GM19468 (cell line): ENCODE measurements around the gene FAM72A.
"Not testable (repeated sequence)": the region's sequence is repeated elsewhere in the genome, so short reads cannot be mapped to it uniquely, and the experiment has no call there.

Experiments used
- ATAC-seq: cut with Tn5 transposase; IDR thresholded peaks from one replicate; pipeline ENCODE4 v1.9.1; 2021; ENCODE audit warnings: mild to moderate bottlenecking, moderate library complexity, moderate number of reproducible peaks; ENCODE audit not compliant: unreplicated experiment; ENCODE audit errors: extremely low read depth

Gene FAM72A

DNA sequence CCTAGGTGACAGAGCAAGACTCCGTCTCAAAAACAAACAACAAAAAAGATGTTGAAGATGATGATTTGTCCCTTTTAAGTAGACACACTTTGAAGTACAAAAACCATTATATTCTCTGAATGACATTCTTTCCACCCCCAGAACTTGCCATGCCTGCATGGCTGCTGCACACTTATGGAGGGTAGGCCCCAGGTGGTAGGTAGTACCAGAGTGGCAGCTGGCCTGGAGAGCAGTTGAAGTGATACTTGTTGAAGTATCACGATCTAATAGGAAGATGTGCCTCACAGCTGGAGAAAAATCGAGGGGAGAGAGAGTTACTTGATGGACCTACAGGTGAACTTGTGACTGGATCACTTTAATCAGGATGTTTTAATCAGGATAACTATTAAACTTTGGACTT is 15.6 kb upstream of the FAM72A start:
- not testable (repeated sequence) for ATAC-seq

DNA sequence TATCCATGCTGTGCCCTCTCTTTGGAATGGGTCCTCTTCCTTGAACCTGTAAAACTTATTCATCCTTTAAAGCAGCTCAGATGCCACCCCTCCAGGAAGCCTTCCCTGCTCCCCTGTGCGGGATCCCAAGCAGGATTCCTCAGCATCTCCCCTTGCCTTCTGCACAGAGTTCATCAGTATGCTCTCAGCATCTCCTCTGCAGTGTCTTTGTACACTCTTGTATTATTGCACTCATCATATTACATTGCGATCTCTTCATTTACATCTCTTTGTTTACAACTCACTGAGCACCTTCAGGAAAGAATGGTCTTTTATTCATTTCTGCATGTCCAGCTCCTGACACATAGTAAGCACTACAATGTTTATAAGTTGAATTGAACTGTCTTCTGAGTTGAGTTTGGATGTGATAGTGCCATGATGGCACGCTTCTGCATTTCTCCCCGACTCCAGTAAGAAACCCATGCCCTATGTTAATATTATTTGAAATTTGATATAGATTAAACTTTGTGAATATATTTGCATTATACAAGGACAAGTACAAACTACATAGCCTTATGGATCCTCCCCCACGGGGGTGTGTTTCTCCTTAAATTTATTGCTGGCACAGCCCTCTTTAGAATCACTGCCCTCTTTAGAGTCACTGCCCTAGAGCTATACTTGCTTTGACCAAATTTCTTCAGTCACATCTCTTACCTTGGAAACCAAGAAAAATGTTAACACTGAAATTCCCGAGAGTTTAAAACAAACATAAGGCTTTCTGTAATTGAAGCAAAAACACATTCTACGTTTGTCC is 13.2 kb upstream of the FAM72A start:
- not testable (repeated sequence) for ATAC-seq

DNA sequence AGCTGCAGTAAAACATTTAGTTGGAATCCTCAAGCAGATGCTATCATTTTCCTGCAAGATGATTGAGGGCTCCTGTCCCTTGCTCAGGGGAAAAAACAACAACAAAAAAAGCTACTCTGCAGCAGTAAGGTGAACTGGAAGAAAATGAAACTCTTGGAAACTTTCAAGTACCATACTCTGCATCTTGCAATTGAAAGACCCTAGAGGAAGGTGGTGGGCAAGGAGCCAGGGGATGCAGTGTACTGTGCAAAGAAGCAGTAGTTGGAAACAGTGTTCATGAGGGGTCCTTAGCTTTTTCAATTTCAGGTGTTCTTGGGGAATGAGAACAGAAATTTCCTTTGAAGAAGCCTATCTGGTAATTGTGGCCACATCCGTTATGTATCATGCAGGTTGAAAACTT is 8.2 kb upstream of the FAM72A start:
- ATAC-seq = not testable (repeated sequence)

DNA sequence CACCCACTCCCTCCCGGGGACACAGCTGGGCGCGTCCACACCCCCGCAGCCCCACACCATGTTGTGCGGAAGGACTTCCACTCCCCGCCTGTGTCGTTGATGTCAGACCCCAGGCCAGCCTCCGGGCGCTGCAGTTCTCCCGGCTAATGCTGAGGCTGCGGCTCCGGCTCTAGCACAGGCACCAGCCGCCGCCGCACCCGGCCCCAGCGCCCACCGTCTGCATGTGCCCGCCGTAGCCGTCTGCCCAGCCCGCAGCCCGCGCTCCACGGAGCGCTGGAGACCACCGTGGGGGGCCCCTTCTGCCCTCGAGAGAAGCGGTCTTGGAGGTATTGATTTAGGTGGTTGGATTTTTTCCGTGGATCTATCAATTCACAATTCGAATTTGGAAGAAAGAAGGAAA is 2.9 kb upstream of the FAM72A start:
- not testable (repeated sequence) for ATAC-seq

DNA sequence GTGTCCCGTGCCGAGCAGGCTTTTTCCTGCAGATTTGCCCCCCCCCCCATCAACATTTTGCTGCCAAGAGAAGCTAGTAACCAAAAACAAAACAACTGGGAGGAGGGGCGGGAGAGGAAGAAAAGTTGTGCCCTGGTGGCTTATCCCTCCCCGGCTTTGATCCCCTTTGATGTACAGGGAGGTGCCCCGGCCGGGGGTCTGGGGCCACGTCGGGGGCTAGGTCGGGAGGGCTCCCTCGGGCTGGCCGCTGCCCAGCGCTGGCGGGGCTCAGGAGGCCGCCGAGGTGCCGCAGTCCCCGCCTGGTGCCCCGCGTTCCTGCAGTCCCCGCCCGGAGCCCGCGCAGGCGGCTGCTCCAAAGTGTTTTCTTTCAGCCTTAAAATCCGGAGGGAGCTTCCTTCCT is 2.2 kb upstream of the FAM72A start:
- not testable (repeated sequence) for ATAC-seq

DNA sequence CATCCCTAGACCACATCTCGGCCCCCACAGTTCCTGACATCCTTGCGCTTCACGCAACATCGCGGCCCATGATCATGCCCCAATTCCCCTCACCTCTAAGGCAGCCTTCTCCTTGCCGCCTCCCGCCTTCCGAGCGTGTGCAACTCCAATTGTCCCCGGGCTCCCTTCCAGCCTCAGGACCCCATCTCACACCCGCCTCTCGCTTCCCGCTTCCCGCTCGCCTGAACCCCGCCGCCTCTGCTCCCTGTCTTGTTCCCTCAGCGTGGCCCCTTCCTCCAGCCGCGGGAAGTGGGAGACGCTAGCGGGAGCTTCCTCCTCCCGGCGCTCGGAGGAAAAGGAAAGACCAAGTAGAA is 1.5 kb upstream of the FAM72A start:
- ATAC-seq = not testable (repeated sequence)

DNA sequence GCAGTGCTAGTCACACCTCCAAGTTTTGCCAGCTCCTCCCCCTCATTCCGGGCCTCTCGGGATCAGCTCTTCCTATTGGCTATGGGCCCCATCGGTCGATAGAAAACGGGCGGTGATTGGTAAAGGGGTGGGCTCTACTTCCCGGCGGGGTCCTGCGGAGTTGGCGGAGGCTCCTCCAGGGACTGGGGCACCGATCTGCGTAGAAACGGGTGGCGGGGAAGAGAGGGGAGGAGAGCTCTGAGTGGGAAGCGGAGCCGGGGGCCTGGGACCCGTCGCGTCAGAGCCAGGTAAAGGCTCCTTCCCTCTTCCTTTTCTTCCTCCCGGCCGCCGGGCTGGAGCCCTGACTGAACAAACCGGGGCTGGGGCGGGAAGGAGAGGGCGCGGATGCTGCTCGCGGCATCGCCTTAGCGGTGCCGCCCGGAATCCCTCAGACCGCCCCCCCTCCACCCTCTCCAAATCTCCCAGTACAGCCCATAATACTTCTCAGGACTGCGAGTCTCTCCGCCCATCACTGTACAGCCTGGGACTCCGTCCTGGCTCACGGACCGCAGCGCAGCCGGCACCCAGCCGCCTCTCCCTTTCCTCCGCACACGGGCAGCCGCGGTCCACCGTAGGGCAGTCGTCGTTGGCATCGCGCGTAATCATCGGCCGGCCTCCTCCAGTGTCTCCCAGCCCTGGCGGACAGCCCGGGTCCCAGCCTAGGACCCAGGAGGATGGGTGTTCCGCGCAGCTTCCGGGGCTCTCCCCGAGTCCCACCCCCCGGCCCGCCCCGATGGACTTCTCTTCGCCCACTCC is 922 bp upstream of the FAM72A start, which contains the start of gene SRGAP2:
SRGAP2 (plus strand) TSS at position 178 of the 795 bp plus-strand sequence. CDS start 2,430 bp downstream, outside the sequence.
- ATAC-seq = not testable (repeated sequence)

DNA sequence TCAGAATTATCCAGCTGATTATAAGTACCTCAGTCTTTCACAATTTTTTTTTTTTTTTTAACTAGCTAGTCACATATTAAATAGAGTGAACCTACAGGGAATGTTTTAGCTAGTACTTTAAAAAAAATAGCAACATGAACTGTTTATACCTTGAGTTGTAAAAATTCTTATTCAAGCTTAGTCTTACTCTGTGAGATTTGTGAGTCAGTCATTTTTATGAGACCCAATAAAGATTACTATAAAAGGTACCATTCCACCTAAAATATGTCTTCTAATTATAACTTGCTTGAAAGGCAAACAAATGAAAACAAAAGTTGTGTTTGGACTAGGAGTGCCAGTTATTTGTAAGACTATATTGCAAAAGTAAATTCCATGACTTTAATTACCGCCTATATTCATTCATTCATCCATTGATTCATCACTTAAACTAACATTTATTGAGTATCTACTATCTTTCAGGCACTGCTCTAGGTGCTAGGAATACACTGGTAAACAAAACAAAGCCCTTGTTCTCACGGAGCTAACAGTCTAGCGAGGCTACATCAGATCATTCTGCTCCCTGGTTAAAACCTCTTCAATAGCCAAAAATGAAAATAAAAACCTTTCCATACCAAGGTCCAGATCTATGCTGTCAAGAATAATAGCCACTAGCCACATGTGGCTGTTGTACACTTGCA is 5.8 kb downstream of the FAM72A start:
- not testable (repeated sequence) for ATAC-seq

DNA sequence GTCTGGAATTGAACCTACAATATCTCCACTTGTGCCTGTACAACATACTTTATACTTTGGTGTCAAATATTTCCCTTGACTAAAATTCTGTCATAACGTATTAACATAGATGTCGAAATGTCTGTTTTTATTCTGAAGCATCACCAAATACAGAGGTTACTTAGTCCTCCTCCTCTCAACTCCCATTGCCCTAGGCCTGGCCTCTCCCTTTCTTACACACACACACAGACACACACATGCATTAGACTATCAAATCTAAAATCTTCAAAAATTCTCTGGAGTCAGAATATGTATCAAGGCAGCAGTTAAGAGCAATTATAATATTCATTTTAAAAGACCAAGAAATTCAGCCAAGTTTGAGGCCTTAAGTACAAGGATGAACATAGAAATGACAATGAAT is 7.5 kb downstream of the FAM72A start:
- not testable (repeated sequence) for ATAC-seq

DNA sequence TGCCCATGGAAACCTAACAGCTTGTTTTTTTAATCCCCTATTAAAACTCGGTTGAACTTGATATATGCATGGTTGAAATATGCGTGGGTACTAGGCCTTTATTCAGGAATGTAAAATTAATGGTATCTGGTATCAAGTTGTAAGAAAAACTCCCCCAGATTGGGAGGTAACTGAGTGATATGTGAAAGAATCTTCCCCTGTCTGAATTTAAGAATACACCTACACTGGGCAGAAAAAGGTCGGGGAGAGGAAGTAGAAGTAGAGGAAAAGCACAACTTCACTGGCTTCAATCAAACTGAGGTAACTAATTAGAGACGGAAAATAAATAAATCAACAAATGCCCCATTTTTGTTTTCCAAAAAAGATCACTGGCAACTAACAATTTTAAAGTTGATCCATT is 15.8 kb downstream of the FAM72A start:
- ATAC-seq = not testable (repeated sequence)

DNA sequence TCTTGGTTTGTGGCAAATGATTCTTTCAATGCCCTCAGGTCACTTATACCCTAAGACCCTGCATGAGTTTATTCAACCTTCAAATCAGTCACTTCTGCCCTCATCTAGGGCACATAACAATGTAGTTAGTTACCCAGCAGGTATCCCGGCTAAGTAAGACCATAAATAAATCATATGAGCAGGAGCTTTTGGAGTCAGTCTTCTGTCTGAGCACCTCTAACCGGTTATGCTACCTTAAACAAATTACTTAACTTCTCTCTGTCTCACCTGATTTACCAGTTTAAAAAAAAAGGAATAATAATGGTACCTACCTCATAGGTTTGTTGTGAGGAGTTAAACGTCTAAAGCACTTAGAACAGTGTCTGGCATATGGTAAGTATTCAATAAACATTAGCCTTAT is 16.9 kb downstream of the FAM72A start:
- not testable (repeated sequence) for ATAC-seq

DNA sequence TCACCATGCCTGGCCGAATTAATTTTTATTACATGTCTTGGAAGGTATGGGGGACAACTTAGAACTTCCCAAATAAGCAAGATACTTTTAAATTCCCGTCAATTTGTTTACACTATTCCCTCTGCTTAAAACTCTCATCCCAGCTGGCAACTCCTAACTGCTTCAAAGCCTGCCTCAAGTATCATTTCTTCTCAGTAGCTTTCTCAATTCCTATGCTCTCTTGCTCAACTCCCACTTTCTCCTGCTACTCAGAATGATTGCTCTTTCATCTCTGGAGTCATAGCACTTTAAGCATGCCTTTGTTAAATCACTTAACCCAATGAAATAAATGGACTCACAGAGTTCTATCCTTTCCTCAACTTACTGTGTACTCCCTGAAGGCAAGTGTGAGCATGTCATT is 18.9 kb downstream of the FAM72A start:
- not testable (repeated sequence) for ATAC-seq

DNA sequence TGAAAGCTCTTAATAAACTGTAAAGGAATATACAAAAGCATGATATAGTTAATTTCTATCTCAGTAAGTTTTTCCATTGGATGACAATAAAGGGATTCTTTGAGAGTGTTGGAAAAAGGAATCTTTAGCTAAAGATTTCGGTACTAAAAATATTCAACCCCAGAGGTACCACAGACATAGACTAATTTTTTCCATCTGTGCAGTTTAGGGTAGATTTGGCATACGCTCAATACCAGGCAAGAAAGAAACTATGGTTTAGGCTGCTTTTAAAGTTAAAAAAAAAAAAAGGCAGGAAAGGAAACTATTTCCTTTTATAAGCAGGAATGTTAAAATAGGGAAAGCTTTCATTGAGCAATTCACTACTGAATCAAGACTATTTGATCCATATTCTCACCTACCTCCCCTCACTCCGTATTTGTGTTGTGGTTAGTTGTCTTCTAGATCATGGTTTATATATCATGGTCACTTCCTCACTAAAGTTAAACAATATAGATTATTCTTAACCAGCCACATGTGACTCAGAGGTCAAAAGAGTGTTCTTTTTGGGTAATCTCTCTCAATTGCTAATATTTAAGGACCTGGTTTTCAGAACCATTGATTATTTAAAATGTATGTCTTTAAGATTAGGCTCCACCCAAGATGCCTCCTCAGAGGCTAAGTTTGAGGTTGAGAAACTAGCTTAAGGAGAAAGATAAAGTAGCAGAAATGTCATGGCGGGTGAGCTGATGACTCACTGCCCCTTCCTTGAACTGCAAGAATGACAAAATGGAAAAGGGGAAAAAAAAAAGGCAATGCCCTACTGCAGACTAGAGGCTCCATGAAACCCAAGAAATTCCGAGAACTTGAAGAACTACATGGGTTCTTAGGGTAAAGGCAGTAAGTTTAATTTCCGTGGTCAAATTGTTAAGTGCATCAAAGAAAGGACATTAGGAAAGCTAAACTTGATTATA is 20.0 kb downstream of the FAM72A start:
- not testable (repeated sequence) for ATAC-seq

DNA sequence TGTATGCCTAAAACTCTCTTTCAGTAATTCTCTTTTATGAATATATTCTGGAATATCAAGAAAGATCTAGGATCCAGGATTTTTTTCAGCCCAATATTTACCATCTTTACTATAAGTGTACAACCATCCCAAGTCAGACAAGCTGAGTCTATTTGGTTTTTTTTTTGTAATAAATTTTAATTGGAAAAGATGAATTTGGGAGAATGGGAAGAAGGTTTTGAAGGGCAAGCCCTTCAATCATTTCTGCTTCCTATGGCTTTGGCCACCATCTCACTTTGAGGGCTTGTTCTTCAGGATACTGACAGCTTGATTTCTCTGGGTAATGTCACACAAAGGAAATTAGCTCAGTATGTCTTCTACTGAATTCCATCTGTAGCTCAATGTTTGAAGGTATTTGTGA is 23.0 kb downstream of the FAM72A start:
- not testable (repeated sequence) for ATAC-seq

DNA sequence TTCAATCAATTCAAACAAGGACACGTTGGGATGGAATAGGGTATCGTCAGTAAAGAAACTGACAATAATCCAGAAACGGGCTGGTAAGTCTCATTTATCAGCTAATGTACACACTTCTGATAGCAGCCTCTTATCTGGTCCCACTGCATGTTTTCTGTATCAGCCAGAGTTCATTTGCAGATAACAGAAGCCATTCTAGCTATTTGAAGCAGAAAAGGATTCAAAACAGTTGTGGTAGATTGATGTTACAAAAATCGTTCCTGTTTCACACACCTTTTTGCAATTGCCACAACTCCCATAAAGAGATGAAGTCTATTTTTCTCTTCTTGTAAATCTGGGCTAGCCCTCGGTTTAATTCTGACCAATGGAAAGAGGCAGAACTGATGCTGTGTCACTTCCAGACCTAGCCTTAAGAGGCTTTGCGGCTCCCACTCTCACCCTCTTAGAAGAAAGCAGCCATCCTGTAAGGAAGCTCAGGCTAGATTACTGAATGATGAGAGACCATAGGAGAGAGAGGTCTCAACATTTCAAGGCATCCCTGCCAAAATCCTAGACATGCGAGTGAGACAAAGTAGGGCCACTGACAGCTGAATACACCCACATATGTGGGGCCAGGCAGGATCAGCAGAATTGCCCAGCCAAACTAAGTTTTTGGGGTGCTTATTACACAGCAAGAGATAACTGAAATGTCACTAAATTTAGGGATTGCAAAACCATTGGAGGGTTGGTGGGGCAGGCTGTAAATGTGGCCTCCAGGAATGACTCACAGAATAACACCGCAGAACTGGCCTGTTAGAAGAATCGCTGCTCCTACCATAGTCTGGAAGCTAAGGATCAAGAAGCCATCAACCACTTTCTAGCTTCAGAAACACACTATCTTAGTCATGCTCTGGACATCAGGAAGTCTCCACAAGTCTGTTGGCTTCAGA is 24.3 kb downstream of the FAM72A start:
- ATAC-seq = not testable (repeated sequence)

DNA sequence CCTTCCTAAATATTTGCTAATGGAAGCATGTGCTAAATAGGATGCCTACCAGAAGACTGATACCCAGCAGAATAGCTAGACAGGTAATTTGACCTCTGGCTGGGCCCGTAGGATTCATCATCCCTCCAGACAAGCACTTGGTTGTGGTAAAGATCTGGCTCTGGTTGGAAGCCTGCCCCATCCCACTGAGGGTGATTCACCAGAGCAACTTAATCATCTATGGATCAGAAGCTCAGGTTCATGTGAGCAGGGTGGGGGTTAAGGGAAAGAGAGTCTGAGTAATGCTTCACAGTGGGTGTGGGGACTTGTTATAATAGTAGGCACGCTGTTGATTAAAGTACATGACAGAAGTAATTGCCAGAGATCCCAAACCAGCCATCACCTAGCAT is 26.5 kb downstream of the FAM72A start:
- not testable (repeated sequence) for ATAC-seq

DNA sequence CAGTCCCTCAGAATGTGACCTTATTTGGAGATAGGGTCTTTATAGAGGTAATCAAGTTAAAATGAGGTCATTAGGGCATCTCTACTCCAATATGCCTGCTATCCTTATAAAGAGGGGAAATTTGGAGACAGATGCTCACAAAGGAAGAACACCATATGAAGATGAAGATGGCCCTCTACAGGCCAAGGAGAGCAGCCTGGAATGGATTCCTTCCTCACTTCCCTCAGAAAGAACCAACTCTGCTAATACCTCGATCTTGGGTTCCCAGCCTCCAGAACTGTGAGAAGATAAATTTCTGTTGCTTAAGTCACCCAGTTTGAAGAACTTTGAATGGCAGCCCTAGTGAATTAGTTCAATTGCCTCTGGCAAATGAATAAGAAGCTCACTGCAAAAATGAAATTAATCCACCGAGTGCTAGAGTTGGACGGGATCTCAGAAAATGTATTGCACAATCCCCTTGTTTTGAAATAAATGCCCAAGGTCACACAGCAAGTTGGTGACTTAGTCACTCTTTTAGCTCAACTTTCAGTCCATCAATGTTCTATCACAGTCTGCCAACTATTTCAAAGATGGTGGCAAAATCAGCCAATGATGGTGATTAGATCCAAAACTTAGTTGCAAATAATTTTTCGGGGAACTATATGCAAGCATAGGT is 27.1 kb downstream of the FAM72A start:
- ATAC-seq = not testable (repeated sequence)
